C1 segment of cervical spinal cord (tissue), 14 donors: Measurements from ENCODE around the gene EPG5.
"Not testable (repeated sequence)": the region's sequence is repeated elsewhere in the genome, so short reads cannot be mapped to it uniquely, and the experiment has no call there.

Experiments used
- DNase-seq, 14 donors: peaks; one replicate each; lab custom pipeline; 2025; lab: John Stamatoyannopoulos, UW

Gene EPG5

DNA sequence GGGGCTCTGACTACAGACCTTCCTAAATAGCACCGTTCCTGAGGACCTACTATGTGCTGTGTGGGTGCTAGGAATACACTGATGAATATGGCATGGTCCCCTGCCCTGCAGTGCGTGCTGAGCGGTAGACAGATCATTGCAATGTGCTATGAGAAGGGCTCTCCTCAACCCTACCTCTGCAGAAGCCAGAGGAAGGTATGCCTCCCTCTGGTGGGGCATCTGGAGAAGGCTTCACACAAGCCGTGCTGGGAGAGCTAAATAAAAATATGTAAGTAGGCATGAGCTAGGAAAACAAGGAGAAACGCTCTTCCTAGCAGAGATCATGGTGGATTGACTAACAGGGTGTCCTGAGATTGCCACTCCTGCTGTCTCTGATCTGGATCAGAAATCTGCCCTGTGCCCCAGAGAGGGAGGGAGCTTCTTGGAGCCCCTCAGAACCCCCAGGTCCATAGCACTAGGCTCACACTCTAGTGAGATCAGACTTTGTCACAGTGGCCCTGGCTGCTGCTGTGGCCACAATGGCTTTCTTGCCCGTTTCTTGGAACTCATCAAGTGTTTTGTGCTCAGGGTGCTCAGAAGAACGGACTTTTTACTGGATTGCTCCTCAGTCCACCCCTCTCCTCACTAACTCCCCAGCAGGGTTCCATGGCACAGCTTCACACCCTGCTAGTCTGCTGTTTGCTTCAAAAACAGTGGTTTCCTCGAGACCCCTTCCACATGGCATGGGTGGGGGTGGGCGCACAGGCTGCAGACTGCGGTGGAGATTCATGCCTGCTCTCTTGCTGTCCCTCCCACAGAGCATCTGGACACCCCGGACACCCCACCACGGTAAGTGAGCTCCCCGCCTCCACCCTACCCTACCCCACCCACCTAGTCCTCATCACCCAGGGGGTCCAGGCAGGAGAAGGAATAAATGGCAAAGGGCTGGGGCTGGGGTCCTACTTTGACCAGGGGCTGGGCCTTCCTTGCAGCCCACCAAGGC is 127.4 kb downstream of the EPG5 start:
- no peak for DNase-seq

DNA sequence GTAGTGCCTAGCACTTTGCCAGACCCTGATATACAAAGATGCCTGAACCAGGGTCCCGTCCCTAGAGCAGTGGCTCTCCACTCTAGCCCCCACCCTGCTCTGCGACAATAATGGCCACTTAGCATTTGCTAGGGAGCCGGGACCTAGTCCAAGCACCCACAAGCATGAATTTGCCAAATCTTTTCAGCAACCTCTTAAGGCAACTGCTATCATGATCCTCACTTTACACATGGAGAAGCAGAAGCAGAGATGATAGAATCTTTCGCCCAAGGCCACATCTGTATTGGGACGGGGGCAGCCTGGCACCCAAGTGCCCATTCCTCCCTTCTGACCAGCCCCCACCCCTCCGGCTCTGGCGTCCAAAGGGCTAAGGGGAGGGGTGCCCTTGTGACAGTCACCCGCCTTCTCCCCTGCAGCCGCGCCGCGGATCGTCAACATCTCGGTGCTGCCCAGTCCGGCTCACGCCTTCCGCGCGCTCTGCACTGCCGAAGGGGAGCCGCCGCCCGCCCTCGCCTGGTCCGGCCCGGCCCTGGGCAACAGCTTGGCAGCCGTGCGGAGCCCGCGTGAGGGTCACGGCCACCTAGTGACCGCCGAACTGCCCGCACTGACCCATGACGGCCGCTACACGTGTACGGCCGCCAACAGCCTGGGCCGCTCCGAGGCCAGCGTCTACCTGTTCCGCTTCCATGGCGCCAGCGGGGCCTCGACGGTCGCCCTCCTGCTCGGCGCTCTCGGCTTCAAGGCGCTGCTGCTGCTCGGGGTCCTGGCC is 128.6 kb downstream of the EPG5 start:
- no peak for DNase-seq

- DNase-seq: no peak
Observed at GRCh38 chr18:45837283-45838070, 129.7 kb downstream of the EPG5 start.

GRCh38 chr18:45836242-45837205 is 130.6 kb downstream of the EPG5 start:
- no peak for DNase-seq

- DNase-seq: no peak
Observed at GRCh38 chr18:45835057-45835636, 132.0 kb downstream of the EPG5 start.

DNA sequence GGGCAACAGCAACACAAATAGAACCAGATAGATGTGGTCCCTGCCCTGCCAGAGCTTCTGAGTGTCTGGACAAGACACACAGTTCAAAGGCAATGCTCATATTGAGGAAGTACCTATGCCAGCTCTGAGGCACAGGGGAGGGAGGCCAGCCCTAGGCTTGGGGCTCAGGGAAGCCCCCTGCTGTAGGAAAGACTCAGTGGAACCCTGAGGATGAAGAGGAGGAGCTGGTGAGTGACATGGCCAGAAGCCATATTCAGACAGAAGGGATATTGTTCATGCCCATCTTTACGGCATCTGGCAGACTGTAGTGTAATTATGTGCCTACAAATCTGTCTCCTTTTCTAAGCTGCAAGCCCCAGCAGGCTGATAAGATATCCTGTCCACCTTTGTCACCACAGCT is 132.8 kb downstream of the EPG5 start:
- DNase-seq: no peak

DNA sequence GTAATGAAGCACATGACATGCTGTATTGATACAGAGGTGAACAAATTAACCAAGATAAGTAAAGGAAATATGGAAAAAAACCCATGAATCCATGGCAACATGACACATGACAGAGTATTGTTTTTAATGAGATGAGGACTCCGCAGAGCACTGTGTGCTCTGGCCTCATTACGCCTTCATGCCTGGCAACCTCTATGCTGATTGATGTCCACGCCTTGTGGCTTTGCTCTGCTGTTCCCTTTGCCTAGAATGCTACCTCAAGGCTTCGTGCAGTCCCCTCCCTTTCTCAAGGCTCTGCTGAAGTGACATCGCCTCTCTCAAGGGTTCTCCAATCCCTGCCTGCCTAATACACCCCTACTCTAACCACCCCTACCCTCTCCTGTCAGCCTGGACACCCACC is 133.3 kb downstream of the EPG5 start:
- DNase-seq: no peak

DNA sequence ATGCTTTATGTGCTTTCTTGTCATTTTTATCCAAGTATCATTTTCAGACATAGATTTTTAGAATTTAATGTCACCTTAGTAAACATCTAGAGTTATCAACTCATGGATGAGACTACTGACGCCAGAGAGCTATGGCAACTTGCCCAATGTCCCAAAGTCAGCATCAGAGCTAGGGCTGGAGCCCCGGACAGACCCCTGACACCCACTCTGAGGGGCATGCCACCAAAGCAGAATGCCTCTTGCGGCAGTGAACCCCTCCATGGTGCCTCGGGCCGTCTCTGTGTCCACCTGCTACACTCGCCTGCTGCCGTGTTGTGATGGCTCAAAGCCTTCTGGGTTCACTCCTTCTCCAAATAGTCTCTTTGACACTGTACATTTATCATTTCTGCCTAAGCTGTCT is 136.2 kb downstream of the EPG5 start:
- no peak for DNase-seq

- no peak for DNase-seq
Observed at GRCh38 chr18:45829855-45830254, 137.3 kb downstream of the EPG5 start.

DNA sequence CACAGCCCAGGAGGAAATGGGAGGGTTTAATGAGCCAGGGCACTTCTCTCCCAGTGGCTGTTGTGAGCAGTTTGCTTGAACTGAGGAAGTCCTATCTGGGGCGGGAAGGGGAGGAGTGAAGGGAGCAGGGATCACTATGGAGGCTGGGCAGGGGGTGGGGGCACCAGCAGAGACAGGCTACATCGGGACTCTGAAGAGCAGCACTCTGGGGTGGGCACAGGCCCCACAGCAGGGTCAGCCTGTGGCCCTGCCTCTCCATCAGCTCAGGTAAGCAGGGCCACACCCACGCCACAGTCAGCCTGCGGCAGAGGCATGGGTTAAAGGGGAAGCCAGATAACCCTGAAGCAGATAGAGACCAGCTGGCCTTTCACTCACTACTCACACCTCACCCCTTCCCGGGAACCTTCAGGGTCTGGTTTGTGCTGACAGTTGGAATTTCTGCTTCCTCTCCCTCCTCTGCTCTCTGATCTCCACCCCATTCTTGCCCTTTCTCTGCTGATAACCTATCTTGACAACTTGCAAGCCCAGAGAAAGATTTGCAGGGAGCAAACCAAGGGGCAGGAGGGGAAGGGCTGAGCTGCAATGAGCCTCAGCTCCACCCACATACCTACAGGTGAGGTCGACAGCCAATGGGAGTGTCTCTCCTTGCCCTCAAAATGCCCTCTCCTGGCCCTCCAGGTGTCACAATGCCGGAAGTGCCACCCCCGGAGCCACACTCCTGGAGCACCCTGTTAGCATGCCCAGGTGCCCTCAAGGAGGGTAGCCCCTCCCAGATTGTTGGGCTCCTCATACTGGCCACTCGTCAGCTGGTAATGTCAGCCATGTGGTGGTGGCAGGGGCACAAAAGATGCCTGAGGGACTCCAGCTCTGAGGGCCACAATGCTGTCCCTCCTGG is 138.0 kb downstream of the EPG5 start:
- no peak for DNase-seq

DNA sequence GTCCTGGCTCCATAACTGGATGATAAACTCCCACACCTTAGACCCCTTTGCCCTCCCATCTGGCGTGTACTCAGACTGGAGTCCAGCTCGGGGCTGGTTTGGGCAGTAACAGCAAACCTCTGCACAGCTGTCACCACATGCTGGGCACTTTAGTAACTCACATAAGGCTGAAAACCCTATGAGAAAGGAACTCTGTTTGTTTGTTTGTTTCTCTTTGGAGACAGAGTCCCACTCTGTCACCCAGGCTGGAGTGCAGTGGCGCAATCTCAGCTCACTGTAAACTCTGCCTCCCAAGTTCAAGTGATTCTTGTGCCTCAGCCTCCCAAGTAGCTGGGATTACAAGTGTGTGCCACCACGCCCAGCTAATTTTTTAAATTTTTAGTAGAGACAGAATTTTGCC is 140.4 kb downstream of the EPG5 start:
- DNase-seq: not testable (repeated sequence)

DNA sequence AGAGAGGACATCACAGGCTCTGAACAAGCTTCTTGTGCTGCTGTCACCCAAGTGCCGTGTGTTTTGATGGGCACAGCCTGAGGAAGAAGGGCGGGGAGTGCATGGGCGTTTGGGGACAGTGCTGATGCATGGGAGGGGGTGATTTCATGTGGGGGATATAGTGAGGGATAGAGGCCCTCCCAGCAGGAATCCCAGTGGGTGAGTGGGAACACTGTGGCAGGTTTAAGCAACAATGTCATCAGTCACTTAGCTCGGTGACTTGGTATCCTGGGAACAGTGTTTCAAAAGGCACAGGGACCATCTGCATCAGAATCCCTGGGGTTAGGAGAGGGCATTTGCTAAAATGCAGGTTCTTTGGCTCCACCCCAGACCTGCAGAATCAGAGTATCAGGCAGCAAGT is 141.0 kb downstream of the EPG5 start:
- no peak for DNase-seq

GRCh38 chr18:45825258-45826044 is 141.7 kb downstream of the EPG5 start, which contains the start of gene SIGLEC15:
TSS of gene SIGLEC15 (plus strand) at chr18:45825675. CDS start at chr18:45825729, 54 bp downstream.
- no peak for DNase-seq

DNA sequence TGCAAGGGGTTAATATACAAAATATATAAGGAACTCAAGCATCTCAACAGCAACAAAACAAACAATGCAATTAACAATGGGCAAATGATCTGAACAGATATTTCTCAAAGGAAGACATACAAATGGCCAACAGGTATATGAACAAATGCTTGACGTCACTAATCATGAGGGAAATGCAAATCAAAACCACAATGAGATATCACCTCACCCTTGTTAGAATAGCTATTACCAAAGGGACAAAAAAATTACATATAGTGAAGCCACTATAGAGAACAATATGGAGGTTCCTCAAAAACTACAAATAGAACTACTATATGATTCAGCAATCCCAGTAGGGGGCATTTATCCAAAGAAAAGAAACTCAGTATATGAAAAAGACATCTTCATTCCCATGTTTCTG is 145.4 kb downstream of the EPG5 start:
- no peak for DNase-seq

DNA sequence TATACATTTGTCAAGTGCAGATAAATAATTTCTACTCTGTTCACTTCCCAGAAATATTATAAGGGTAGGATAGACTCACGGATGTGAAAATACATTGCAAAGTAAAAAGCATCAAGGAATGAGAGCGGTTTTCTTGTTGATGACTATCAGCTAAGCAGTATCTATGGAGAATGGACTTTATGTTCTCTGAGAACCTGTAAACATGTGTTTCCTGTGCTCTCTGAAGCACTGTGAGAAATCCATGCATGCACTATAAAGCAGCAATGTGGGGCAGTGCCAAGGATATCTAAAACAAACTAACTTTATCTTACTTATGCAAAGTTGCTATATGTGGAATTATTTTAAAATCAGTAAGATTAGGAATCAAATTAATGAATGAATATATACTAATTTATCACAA is 146.1 kb downstream of the EPG5 start:
- DNase-seq: no peak

DNA sequence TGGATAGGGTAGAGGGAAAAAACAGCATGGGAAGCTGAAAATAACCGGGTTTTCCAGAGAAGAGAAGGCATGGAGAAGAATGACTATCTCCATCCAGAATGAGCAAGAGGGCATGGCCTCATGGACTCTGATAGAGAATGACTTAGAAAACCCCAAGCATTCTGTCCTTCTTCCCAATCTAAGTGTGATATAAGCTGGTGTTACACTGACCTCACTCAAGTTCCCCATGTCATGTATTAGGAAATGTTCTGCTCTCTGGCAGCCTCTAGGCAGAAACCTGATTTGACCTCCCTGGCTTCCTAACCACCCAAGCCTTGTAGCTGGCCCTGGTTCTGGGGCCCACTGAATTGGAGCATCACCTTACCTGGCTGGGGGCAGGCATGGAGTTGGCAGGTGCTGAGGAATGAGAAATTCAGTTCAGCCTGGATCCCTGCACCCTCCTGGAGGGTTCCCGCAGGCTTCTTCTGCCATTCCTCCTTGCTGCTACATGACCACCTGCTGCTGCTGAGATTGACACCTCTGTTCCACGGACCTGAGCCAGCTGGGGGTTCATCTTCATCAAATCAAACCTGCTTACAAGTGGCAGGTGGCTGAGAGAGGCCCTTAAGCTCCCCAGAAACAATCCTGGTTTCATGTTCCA is 146.9 kb downstream of the EPG5 start:
- no peak for DNase-seq

DNA sequence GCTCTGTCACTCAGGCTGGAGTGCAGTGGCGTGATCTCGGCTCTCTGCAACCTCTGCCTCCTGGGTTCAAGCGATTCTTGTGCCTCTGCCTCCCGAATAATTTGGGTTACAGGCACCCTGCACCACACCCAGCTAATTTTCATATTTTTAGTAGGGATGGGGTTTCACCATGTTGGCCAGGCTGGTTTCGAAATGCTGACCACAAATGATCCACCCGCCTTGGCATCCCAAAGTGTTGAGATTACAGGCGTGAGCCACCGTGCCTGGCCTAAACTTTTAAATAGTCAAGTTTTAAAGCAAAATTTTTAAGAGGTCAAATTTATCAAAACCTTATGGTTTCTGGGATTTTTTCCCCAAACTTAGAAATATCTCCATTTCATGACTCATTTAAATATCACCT is 148.4 kb downstream of the EPG5 start:
- DNase-seq: not testable (repeated sequence)

DNA sequence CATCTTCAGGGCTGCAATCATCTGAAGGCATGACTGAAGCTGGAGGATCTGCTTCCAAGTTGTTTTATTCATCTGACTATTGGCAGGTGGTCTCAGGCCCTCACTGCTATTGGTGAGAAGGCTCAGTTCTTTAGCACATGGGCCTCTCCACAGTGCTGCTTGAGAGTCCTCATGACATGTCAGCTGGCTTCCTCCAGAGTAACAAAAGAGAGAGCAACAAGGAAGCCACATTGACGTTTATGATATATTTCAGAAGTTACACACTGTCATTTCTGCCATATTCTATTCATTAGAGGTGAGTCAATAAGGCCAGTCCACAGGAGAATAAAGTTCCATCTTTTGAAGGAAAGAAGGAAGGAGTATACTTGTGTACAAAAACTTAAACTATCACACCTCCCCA is 149.6 kb downstream of the EPG5 start:
- DNase-seq: no peak
